ENCODE data around the gene PSMD1.

GRCh38 chr2:231161252-231161839 is 104.7 kb downstream of the PSMD1 start:
- TF ChIP-seq ZFP3 (CRISPR knock-in tag; IDR thresholded peaks at IDR 0.05) (no peak), ZNF70 (CRISPR knock-in tag; IDR thresholded peaks at IDR 0.05) (no peak), GLIS3 (CRISPR knock-in tag; IDR thresholded peaks at IDR 0.05) (no peak), RARB (CRISPR knock-in tag; IDR thresholded peaks at IDR 0.05) (no peak), ZC3H10 (CRISPR knock-in tag; IDR thresholded peaks at IDR 0.05) (no peak), ZNF8 (CRISPR knock-in tag; IDR thresholded peaks at IDR 0.05) (no peak), CSDC2 (CRISPR knock-in tag; IDR thresholded peaks at IDR 0.05) (no peak), ARNTL (CRISPR knock-in tag; IDR thresholded peaks at IDR 0.05; ENCODE audit: borderline replicate concordance, low read depth) (no peak)
- TF ChIP-seq, protein P1, sequence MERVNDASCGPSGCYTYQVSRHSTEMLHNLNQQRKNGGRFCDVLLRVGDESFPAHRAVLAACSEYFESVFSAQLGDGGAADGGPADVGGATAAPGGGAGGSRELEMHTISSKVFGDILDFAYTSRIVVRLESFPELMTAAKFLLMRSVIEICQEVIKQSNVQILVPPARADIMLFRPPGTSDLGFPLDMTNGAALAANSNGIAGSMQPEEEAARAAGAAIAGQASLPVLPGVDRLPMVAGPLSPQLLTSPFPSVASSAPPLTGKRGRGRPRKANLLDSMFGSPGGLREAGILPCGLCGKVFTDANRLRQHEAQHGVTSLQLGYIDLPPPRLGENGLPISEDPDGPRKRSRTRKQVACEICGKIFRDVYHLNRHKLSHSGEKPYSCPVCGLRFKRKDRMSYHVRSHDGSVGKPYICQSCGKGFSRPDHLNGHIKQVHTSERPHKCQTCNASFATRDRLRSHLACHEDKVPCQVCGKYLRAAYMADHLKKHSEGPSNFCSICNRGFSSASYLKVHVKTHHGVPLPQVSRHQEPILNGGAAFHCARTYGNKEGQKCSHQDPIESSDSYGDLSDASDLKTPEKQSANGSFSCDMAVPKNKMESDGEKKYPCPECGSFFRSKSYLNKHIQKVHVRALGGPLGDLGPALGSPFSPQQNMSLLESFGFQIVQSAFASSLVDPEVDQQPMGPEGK (CRISPR knock-in tag; IDR thresholded peaks at IDR 0.05; ENCODE audit: borderline replicate concordance): no peak
- TF ChIP-seq, protein P2, sequence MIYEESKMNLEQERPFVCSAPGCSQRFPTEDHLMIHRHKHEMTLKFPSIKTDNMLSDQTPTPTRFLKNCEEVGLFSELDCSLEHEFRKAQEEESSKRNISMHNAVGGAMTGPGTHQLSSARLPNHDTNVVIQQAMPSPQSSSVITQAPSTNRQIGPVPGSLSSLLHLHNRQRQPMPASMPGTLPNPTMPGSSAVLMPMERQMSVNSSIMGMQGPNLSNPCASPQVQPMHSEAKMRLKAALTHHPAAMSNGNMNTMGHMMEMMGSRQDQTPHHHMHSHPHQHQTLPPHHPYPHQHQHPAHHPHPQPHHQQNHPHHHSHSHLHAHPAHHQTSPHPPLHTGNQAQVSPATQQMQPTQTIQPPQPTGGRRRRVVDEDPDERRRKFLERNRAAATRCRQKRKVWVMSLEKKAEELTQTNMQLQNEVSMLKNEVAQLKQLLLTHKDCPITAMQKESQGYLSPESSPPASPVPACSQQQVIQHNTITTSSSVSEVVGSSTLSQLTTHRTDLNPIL (CRISPR knock-in tag; IDR thresholded peaks at IDR 0.05; ENCODE audit: low read depth): no peak
